IMR-90 (cell line): ENCODE measurements around the gene WFDC12. TPM values are rescaled to one million over a fixed set of nuclear protein-coding genes. Genes with fewer than 3 reads are reported as not detected.

Source experiments
- ATAC-seq: fragments of 200-7000 bp; cut with Tn5 transposase; 2 replicates; pipeline ENCODE4 v1.9.1; 2020; ENCODE audit warnings: low read depth, mild to moderate bottlenecking, moderate library complexity
- Bru-seq: library from RNA; stranded (reverse); fragments of 400-500 nt; gene quantifications from one replicate; lab custom pipeline; 2021; lab: Mats Ljungman, UMichigan
- BruChase-seq, 2 experiments: library from RNA; stranded (reverse); fragments of 400-500 nt; gene quantifications; one replicate each; lab custom pipeline; 2021; lab: Mats Ljungman, UMichigan
- BruUV-seq: library from RNA; stranded (reverse); fragments of 400-500 nt; replicated peaks from 2 replicates; lab custom pipeline; 2021; lab: Mats Ljungman, UMichigan
- CTCF ChIA-PET: fragments of 300-600 bp; formaldehyde crosslinking; extraction: SDS; loops from one replicate; lab custom pipeline; 2021; ENCODE audit warnings: antibody characterized with exemption; lab: Yijun Ruan, JAX
- POLR2A ChIA-PET: fragments of 300-600 bp; sonication (Branson Sonifier 250); formaldehyde crosslinking; loops from one replicate; lab custom pipeline; 2022; ENCODE audit warnings: antibody characterized with exemption; ENCODE audit not compliant: unreplicated experiment; lab: Charles Lee
- DNase-seq: peaks from one replicate; pipeline ENCODE4 v3.0.0; 2013
- H2AFZ ChIP-seq: replicated peaks from 2 replicates; pipeline ENCODE3; 2013; ENCODE audit warnings: low read length, mild to moderate bottlenecking; ENCODE audit not compliant: poor library complexity
- H2AK5ac ChIP-seq: 2 replicates; pipeline ENCODE4 v1.6.1; 2013; ENCODE audit warnings: low read depth, low read length, inconsistent platforms
- H2AK9ac ChIP-seq: replicated peaks from 2 replicates; pipeline ENCODE3; 2013; ENCODE audit warnings: mild to moderate bottlenecking, low read depth, low read length, moderate library complexity; ENCODE audit not compliant: poor library complexity
- H2BK120ac ChIP-seq: 2 replicates; pipeline ENCODE4 v1.6.1; 2013; ENCODE audit warnings: low read depth, low read length, inconsistent platforms
- H2BK15ac ChIP-seq: 3 replicates; pipeline ENCODE4 v1.6.1; 2013; ENCODE audit warnings: low read depth, low read length, inconsistent platforms
- H2BK20ac ChIP-seq: 2 replicates; pipeline ENCODE4 v1.6.1; 2013; ENCODE audit warnings: low read depth, mild to moderate bottlenecking, inconsistent platforms, low read length, moderate library complexity
- H2BK5ac ChIP-seq: 2 replicates; pipeline ENCODE4 v1.6.1; 2013; ENCODE audit warnings: mild to moderate bottlenecking, low read depth, low read length, inconsistent platforms; ENCODE audit not compliant: poor library complexity, severe bottlenecking
- H3K14ac ChIP-seq: replicated peaks from 2 replicates; pipeline ENCODE4 v1.6.1; 2013; ENCODE audit warnings: low read depth, low read length, inconsistent platforms
- H3K18ac ChIP-seq: 2 replicates; pipeline ENCODE4 v1.6.1; 2013; ENCODE audit warnings: low read depth, low read length, control low read depth
- H3K23ac ChIP-seq: 2 replicates; pipeline ENCODE4 v1.6.1; 2013; ENCODE audit warnings: low read depth, low read length, inconsistent platforms
- H3K27ac ChIP-seq: 2 replicates; pipeline ENCODE4 v1.5.1; 2013; ENCODE audit warnings: mild to moderate bottlenecking, control low read depth, low read length; ENCODE audit not compliant: insufficient read depth
- H3K27me3 ChIP-seq: 2 replicates; pipeline ENCODE4 v1.6.1; 2013; ENCODE audit warnings: low read length; ENCODE audit not compliant: control insufficient read depth, insufficient read depth
- H3K36me3 ChIP-seq: 2 replicates; pipeline ENCODE4 v1.6.1; 2013; ENCODE audit warnings: low read length, mixed read lengths; ENCODE audit not compliant: control insufficient read depth, insufficient read depth
- H3K4ac ChIP-seq: 2 replicates; pipeline ENCODE4 v1.6.1; 2013; ENCODE audit warnings: low read depth, low read length, inconsistent platforms
- H3K4me1 ChIP-seq: 2 replicates; pipeline ENCODE4 v1.6.1; 2013; ENCODE audit warnings: low read length, mixed read lengths; ENCODE audit not compliant: control insufficient read depth, insufficient read depth
- H3K4me2 ChIP-seq: 2 replicates; pipeline ENCODE4 v1.6.1; 2013; ENCODE audit warnings: low read depth, mild to moderate bottlenecking, control low read depth, low read length, moderate library complexity
- H3K4me3 ChIP-seq: 2 replicates; pipeline ENCODE4 v1.5.1; 2013; ENCODE audit warnings: low read depth, mild to moderate bottlenecking, control low read depth, low read length, moderate library complexity; ENCODE audit not compliant: insufficient read depth
- H3K56ac ChIP-seq: 2 replicates; pipeline ENCODE4 v1.6.1; 2013; ENCODE audit warnings: low read length, inconsistent platforms; ENCODE audit not compliant: insufficient read depth; ENCODE audit errors: extremely low read depth
- H3K79me1 ChIP-seq, 2 experiments: 2 replicates each; pipeline ENCODE4 v1.6.1; 2013; ENCODE audit warnings: low read length in 2 of 2, inconsistent platforms in 1 of 2, low read depth in 1 of 2
- H3K9ac ChIP-seq: 2 replicates; pipeline ENCODE4 v1.6.1; 2013; ENCODE audit warnings: low read depth, low read length, control low read depth
- H3K9me1 ChIP-seq: 2 replicates; pipeline ENCODE4 v1.6.1; 2013; ENCODE audit warnings: low read length, inconsistent platforms; ENCODE audit not compliant: insufficient read depth
- H3K9me3 ChIP-seq: 2 replicates; pipeline ENCODE4 v1.6.1; 2013; ENCODE audit warnings: low read length; ENCODE audit not compliant: control insufficient read depth, insufficient read depth
- H4K20me1 ChIP-seq: 2 replicates; pipeline ENCODE4 v1.6.1; 2013; ENCODE audit warnings: low read length, inconsistent platforms; ENCODE audit not compliant: insufficient read depth
- H4K5ac ChIP-seq: 2 replicates; pipeline ENCODE4 v1.6.1; 2013; ENCODE audit warnings: mild to moderate bottlenecking, low read depth, low read length, control low read depth
- H4K8ac ChIP-seq, 2 experiments: 2 replicates each; pipeline ENCODE4 v1.6.1; 2013; ENCODE audit warnings: low read depth in 2 of 2, low read length in 2 of 2, control low read depth in 1 of 2, inconsistent platforms in 1 of 2
- H4K91ac ChIP-seq: 2 replicates; pipeline ENCODE4 v1.6.1; 2013; ENCODE audit warnings: low read depth, low read length, inconsistent platforms; ENCODE audit not compliant: insufficient read depth
- BHLHE40 ChIP-seq: fragments of 150-350 bp; IDR thresholded peaks from 2 replicates; pipeline ENCODE4 v1.6.1; 2016; ENCODE audit warnings: mild to moderate bottlenecking, low read depth, low read length
- CEBPB ChIP-seq: IDR thresholded peaks from 2 replicates; pipeline ENCODE4 v1.6.1; 2012; ENCODE audit warnings: low read depth, low read length, improper control_type of control experiment
- CHD1 ChIP-seq: IDR thresholded peaks from 2 replicates; pipeline ENCODE4 v1.6.1; 2012; ENCODE audit warnings: low read depth, low read length, improper control_type of control experiment
- ELK1 ChIP-seq: fragments of 150-350 bp; IDR thresholded peaks from 2 replicates; pipeline ENCODE4 v1.6.1; 2016; ENCODE audit warnings: low read depth, mild to moderate bottlenecking, low read length, moderate library complexity, borderline replicate concordance
- FOS ChIP-seq: fragments of 150-350 bp; IDR thresholded peaks from 2 replicates; pipeline ENCODE4 v1.6.1; 2016; ENCODE audit warnings: low read depth, low read length
- MAFK ChIP-seq: IDR thresholded peaks from 2 replicates; pipeline ENCODE4 v1.6.1; 2012; ENCODE audit warnings: low read depth, low read length, improper control_type of control experiment
- MAZ ChIP-seq: IDR thresholded peaks from 2 replicates; pipeline ENCODE4 v1.6.1; 2012; ENCODE audit warnings: low read depth, mild to moderate bottlenecking, low read length, improper control_type of control experiment, moderate library complexity, borderline replicate concordance
- MXI1 ChIP-seq: IDR thresholded peaks from 2 replicates; pipeline ENCODE4 v1.6.1; 2012; ENCODE audit warnings: low read depth, mild to moderate bottlenecking, low read length, moderate library complexity, borderline replicate concordance
- NFE2L2 ChIP-seq: fragments of 150-350 bp; IDR thresholded peaks from 2 replicates; pipeline ENCODE4 v1.6.1; 2016; ENCODE audit warnings: low read depth, mild to moderate bottlenecking, low read length
- POLR2A ChIP-seq: IDR thresholded peaks from 2 replicates; pipeline ENCODE4 v1.6.1; 2012; ENCODE audit warnings: mild to moderate bottlenecking, low read depth, low read length
- RAD21 ChIP-seq: IDR thresholded peaks from 2 replicates; pipeline ENCODE4 v1.6.1; 2012; ENCODE audit warnings: low read length, improper control_type of control experiment
- RCOR1 ChIP-seq: IDR thresholded peaks from 2 replicates; pipeline ENCODE4 v1.6.1; 2012; ENCODE audit warnings: mild to moderate bottlenecking, low read length, improper control_type of control experiment; ENCODE audit not compliant: insufficient replicate concordance
- RFX5 ChIP-seq: IDR thresholded peaks from 2 replicates; pipeline ENCODE4 v1.8.0; 2012; ENCODE audit warnings: low read depth, mild to moderate bottlenecking, low read length, moderate library complexity
- SMC3 ChIP-seq: fragments of 150-350 bp; IDR thresholded peaks from 2 replicates; pipeline ENCODE4 v1.6.1; 2016; ENCODE audit warnings: low read depth, mild to moderate bottlenecking, antibody characterized with exemption, low read length, moderate library complexity
- USF2 ChIP-seq: fragments of 150-350 bp; IDR thresholded peaks from 2 replicates; pipeline ENCODE4 v1.6.1; 2017; ENCODE audit warnings: mild to moderate bottlenecking, antibody characterized with exemption, low read length, low read depth
- WGBS, 2 experiments: methylation state at CpG; one replicate each; pipeline versions ENCODE4 v1.1.5 to v1.1.7; 2013; ENCODE audit warnings: missing lambda C conversion rate in 2 of 2; ENCODE audit not compliant: insufficient read length in 1 of 2; ENCODE audit errors: extremely low coverage in 2 of 2; 5-methylcytosine and 5-hydroxymethylcytosine counted together
- dilution Hi-C: fragments of 300-500 bp; cut with HindIII; formaldehyde crosslinking; loops from one replicate; pipeline ENCODE4 v1.14.3; 2018; ENCODE audit warnings: low sequenced_read_pairs; ENCODE audit not compliant: unreplicated experiment
- in situ Hi-C: fragments of 300-500 bp; cut with MboI; formaldehyde crosslinking; loops from 3 replicates; pipeline ENCODE4 v1.14.3; 2019; ENCODE audit warnings: low sequenced_read_pairs, inconsistent platforms, mixed read lengths
- intact Hi-C: fragments of 100-400 bp; cut with micrococcal nuclease; formaldehyde crosslinking; loops from 2 replicates; pipeline ENCODE4 v1.10.0; 2022
- long read RNA-seq: library from polyadenylated mRNA; unstranded; transcript quantifications from one replicate; pipeline ENCODE4 v2.0.0, GENCODE V29; 2021; ENCODE audit not compliant: unreplicated experiment
- polyA plus RNA-seq, 3 experiments: library from polyadenylated mRNA; depleted of rRNA; stranded (reverse); fragments of >200 nt; gene quantifications; 2 replicates each; pipeline ENCODE4 v1.2.3, GENCODE V29; 2012; ENCODE audit warnings: low replicate concordance in 1 of 3
- total RNA-seq: library from RNA; depleted of rRNA; stranded (reverse); fragments of >200 nt; gene quantifications from 2 replicates; pipeline ENCODE4 v1.2.3, GENCODE V29; 2012; rRNA removed
- TF ChIP-seq, protein P1 (sequence below): conservative IDR thresholded peaks from 2 replicates; pipeline ENCODE4 v1.5.1; 2012; ENCODE audit warnings: mild to moderate bottlenecking, low read depth, low read length, improper control_type of control experiment

Gene WFDC12
- total RNA-seq (not detected in 2 replicates), polyA plus RNA-seq (2012; rRNA removed) (not detected in 2 replicates), Bru-seq, nascent RNA (not detected), BruChase-seq, experiment 1, labeled RNA remaining after a 6-hour chase (not detected), BruChase-seq, experiment 2, labeled RNA remaining after a 2-hour chase (not detected)
- polyA plus RNA-seq (2012; cell fraction: cytosol; rRNA removed), result not detected in 2 replicates
- not detected in 2 replicates for polyA plus RNA-seq (2012; cell fraction: nucleus; rRNA removed; ENCODE audit: low replicate concordance)
- long read RNA-seq, result 0 reads

- no peaks in the 10 kb centered on the region for H3K4me1 ChIP-seq
- no peak within 1 kb of the TSS for H3K18ac ChIP-seq
- no peak within 1 kb of the TSS for H3K4me2 ChIP-seq
- H3K36me3 ChIP-seq, result no peaks in the 10 kb centered on the region
- no peaks in the 10 kb centered on the region for H3K9me3 ChIP-seq
- H2BK20ac ChIP-seq, result no peak within 1 kb of the TSS
- H3K9ac ChIP-seq, result no peak within 1 kb of the TSS
- dilution Hi-C loops, result no loop called here
- H3K4ac ChIP-seq, result no peak within 1 kb of the TSS
- H3K9me1 ChIP-seq, result no peaks in the 10 kb centered on the region
- DNase-seq (no peak), ATAC-seq (no peak)
- TF ChIP-seq RFX5 (no peak), USF2 (no peak), NFE2L2 (no peak), CHD1 (no peak), MAZ (no peak), FOS (no peak), RCOR1 (no peak), MXI1 (no peak), RAD21 (no peak), POLR2A (no peak), SMC3 (no peak), BHLHE40 (no peak), MAFK (no peak), ELK1 (no peak), CEBPB (no peak)
- TF ChIP-seq, protein P1, sequence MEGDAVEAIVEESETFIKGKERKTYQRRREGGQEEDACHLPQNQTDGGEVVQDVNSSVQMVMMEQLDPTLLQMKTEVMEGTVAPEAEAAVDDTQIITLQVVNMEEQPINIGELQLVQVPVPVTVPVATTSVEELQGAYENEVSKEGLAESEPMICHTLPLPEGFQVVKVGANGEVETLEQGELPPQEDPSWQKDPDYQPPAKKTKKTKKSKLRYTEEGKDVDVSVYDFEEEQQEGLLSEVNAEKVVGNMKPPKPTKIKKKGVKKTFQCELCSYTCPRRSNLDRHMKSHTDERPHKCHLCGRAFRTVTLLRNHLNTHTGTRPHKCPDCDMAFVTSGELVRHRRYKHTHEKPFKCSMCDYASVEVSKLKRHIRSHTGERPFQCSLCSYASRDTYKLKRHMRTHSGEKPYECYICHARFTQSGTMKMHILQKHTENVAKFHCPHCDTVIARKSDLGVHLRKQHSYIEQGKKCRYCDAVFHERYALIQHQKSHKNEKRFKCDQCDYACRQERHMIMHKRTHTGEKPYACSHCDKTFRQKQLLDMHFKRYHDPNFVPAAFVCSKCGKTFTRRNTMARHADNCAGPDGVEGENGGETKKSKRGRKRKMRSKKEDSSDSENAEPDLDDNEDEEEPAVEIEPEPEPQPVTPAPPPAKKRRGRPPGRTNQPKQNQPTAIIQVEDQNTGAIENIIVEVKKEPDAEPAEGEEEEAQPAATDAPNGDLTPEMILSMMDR, result no peak
- H4K91ac ChIP-seq, result no peak within 1 kb of the TSS
- no peaks in the 10 kb centered on the region for H4K20me1 ChIP-seq
- H4K8ac ChIP-seq, result no peak within 1 kb of the TSS
- H2AK5ac ChIP-seq, result no peak within 1 kb of the TSS
- ChIA-PET POLR2A (no interaction called here), CTCF (no interaction called here)
- in situ Hi-C loops, result loop anchor here (25.0 kb wide), 1 partner anchor 163 kb away; no protein-coding TSS in a partner anchor
- H3K14ac ChIP-seq, result no peak within 1 kb of the TSS
- H2BK5ac ChIP-seq, result no peak within 1 kb of the TSS
- H3K4me3 ChIP-seq, result no peak within 1 kb of the TSS
- no peaks in the 10 kb centered on the region for H3K79me1 ChIP-seq
- no TSS peak for BruUV-seq
- no CpG with 5 or more reads among the region's 6 CpGs for WGBS, 2 experiments
- no peak within 1 kb of the TSS for H2BK15ac ChIP-seq
- H3K56ac ChIP-seq, result no peak within 1 kb of the TSS
- peaks cover 23% of the 10 kb centered on the region for H3K27me3 ChIP-seq
- no peak within 1 kb of the TSS for H2AK9ac ChIP-seq
- no peak within 1 kb of the TSS for H2AFZ ChIP-seq
- intact Hi-C loops, result loop anchor here (10.0 kb wide), 1 partner anchor 150 kb away; no protein-coding TSS in a partner anchor
- no peak within 1 kb of the TSS for H4K5ac ChIP-seq
- H3K23ac ChIP-seq, result no peak within 1 kb of the TSS
- H3K27ac ChIP-seq, result no peak within 1 kb of the TSS
- H2BK120ac ChIP-seq, result no peak within 1 kb of the TSS
These were observed at the start of gene WFDC12 for GRCh38 chr20:45124365-45124764. Gene WFDC12 (minus strand): TSS chr20:45124465. CDS start chr20:45124447, 18 bp downstream.
